GM12892 (cell line): Measurements from ENCODE around the gene PDE8B.

Experiments
- POLR2A ChIP-seq: IDR thresholded peaks from 2 replicates; pipeline ENCODE4 v1.6.1; 2011; ENCODE audit warnings: low read depth, low read length, control low read depth
- TAF1 ChIP-seq: IDR thresholded peaks from 2 replicates; pipeline ENCODE4 v1.6.1; 2011; ENCODE audit warnings: low read depth, mild to moderate bottlenecking, control low read depth, low read length, borderline replicate concordance

GRCh38 chr5:77177576-77177975, 32.9 kb upstream of the PDE8B start:
- no peak for TF ChIP-seq POLR2A
- no peak for TF ChIP-seq TAF1
